Measurements from ENCODE around the gene HENMT1.

The HENMT1 gene

GRCh38 chr1:108624069-108624468, 36.8 kb downstream of the HENMT1 start:
- no peak for DNase-seq

- no peak for DNase-seq
Measured at GRCh38 chr1:108617724-108618056, 43.2 kb downstream of the HENMT1 start.

- no peak for DNase-seq
Measured at GRCh38 chr1:108617008-108617723, 43.7 kb downstream of the HENMT1 start.

GRCh38 chr1:108615544-108615943, 45.3 kb downstream of the HENMT1 start:
- DNase-seq: no peak

- DNase-seq: peak; percentile 80
Measured at GRCh38 chr1:108612496-108612895, 48.4 kb downstream of the HENMT1 start.

GRCh38 chr1:108611984-108612383, 48.9 kb downstream of the HENMT1 start:
- no peak for DNase-seq

- DNase-seq: no peak
Measured at GRCh38 chr1:108610073-108610472, 50.8 kb downstream of the HENMT1 start.

- no peak for DNase-seq
Measured at GRCh38 chr1:108609483-108610049, 51.3 kb downstream of the HENMT1 start.

GRCh38 chr1:108606478-108606877, 54.4 kb downstream of the HENMT1 start:
- DNase-seq: no peak

GRCh38 chr1:108605633-108606032, 55.3 kb downstream of the HENMT1 start:
- no peak for DNase-seq

- no peak for DNase-seq
Measured at GRCh38 chr1:108601708-108602410, 59.0 kb downstream of the HENMT1 start.

- DNase-seq: no peak
Measured at GRCh38 chr1:108600504-108600903, 60.4 kb downstream of the HENMT1 start.

GRCh38 chr1:108598340-108598739, 62.6 kb downstream of the HENMT1 start:
- no peak for DNase-seq

Measured in NCI-H1694 (cell line).